Heart left ventricle (tissue), 13 donors: ENCODE results near the gene SLC25A13.

Experiments
- POLR2A ChIP-seq, 2 donors: fragments of 450-650 bp; IDR thresholded peaks; one replicate each; pipeline ENCODE4 v1.6.1; 2017; ENCODE audit warnings: antibody characterized with exemption in 2 of 2, mild to moderate bottlenecking in 2 of 2, moderate library complexity in 2 of 2
- TF ChIP-seq, protein P1 (sequence below), 12 donors: fragments of 200-600 bp; sonication (generic) in 4 of 12; IDR thresholded peaks; one replicate each; pipeline versions ENCODE4 v1.5.0 to v1.8.0; 2018 to 2022; ENCODE audit warnings: antibody characterized with exemption in 12 of 12, mild to moderate bottlenecking in 5 of 12
- donor health status: ischemic (EF 13 %, LVEDD 7.1; RV severe dilation, severe dysfunction).
- donor health status: DM: no; HTN: yes; CAD: no.
- donor health status: DM: no; HTN: no; CAD: no.
- donor health status: ischemic (EF 25% LVEDD 6.9; RV normal size, moderate dysfunction).
- donor health status: ischemic (EF 25% LVEDD 5.7; RV mildly dilated, moderate dysfunction).
- donor health status: ischemic (EF 35%, LVEDD 5.7; RV mildly dilated, moderate dysfunction).
- donor health status: nonischemic (EF 11% LVEDD 7.7; RV severe dilation, severe dysfunction).
- donor health status: DM: yes; HTN: yes; CAD: no.
- donor health status: PGD.
- donor health status: ischemic (EF 29% LVEDD 5.4; RV normal size, mild dysfunction).
- donor health status: nonischemic (EF 23%, LVEDD 6.1; RV moderate dilation, normal function).

DNA sequence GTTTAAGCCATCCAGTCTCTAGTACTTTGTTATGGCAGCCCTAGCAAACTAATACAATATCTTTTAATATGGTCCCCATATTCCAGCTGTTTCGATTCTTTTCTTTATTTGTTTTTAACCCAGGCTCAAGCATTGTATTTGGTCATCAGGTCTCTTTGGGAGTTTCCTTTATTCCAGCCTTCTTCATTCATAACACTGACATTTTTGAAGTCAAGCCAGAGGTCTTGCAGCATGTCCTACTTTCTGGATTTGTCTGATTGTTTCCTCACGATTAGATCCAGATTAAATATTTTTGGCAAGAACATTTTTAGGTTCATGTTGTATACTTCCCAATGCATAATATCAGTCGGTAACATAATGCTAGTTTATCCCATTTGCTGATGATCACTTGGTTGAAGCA is 11.8 kb downstream of the SLC25A13 start:
- TF ChIP-seq, protein P1, sequence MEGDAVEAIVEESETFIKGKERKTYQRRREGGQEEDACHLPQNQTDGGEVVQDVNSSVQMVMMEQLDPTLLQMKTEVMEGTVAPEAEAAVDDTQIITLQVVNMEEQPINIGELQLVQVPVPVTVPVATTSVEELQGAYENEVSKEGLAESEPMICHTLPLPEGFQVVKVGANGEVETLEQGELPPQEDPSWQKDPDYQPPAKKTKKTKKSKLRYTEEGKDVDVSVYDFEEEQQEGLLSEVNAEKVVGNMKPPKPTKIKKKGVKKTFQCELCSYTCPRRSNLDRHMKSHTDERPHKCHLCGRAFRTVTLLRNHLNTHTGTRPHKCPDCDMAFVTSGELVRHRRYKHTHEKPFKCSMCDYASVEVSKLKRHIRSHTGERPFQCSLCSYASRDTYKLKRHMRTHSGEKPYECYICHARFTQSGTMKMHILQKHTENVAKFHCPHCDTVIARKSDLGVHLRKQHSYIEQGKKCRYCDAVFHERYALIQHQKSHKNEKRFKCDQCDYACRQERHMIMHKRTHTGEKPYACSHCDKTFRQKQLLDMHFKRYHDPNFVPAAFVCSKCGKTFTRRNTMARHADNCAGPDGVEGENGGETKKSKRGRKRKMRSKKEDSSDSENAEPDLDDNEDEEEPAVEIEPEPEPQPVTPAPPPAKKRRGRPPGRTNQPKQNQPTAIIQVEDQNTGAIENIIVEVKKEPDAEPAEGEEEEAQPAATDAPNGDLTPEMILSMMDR (IDR thresholded peaks at IDR 0.05): no peak
- no peak for TF ChIP-seq POLR2A (IDR thresholded peaks at IDR 0.05)
